ENCODE measurements around the gene ARHGAP23.

DNA sequence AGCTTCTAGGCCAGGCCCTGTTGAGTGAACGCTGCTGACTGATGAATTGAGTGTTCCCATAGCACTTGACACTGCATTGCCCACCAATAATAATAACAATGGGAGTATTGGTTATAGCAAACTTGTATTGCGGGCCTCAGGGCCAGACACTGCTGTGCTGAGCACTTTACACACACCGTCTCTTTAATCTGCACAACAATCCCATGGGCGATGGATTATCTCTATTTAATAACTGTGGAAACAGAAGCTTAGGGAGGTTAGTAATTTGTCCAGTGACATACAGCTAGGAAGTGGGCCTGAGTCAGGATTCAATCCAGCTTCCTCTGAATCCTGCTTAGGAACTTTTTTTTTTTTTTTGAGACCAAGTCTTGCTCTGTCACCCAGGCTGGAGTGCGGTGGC lies 11.2 kb downstream of the ARHGAP23 start:
- TF ChIP-seq, protein P1, sequence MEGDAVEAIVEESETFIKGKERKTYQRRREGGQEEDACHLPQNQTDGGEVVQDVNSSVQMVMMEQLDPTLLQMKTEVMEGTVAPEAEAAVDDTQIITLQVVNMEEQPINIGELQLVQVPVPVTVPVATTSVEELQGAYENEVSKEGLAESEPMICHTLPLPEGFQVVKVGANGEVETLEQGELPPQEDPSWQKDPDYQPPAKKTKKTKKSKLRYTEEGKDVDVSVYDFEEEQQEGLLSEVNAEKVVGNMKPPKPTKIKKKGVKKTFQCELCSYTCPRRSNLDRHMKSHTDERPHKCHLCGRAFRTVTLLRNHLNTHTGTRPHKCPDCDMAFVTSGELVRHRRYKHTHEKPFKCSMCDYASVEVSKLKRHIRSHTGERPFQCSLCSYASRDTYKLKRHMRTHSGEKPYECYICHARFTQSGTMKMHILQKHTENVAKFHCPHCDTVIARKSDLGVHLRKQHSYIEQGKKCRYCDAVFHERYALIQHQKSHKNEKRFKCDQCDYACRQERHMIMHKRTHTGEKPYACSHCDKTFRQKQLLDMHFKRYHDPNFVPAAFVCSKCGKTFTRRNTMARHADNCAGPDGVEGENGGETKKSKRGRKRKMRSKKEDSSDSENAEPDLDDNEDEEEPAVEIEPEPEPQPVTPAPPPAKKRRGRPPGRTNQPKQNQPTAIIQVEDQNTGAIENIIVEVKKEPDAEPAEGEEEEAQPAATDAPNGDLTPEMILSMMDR (conservative IDR thresholded peaks at IDR 0.05; ENCODE audit: low read length) = no peak
- no peak for TF ChIP-seq EZH2phosphoT487 (IDR thresholded peaks at IDR 0.05; ENCODE audit: borderline replicate concordance)
